ENCODE data around the gene NAA15.
A peak's percentile ranks its signal among the peaks of the same experiment; 100 is the strongest.
"Not testable (repeated sequence)": the region's sequence is repeated elsewhere in the genome, so short reads cannot be mapped to it uniquely, and the experiment has no call there.

Gene NAA15

DNA sequence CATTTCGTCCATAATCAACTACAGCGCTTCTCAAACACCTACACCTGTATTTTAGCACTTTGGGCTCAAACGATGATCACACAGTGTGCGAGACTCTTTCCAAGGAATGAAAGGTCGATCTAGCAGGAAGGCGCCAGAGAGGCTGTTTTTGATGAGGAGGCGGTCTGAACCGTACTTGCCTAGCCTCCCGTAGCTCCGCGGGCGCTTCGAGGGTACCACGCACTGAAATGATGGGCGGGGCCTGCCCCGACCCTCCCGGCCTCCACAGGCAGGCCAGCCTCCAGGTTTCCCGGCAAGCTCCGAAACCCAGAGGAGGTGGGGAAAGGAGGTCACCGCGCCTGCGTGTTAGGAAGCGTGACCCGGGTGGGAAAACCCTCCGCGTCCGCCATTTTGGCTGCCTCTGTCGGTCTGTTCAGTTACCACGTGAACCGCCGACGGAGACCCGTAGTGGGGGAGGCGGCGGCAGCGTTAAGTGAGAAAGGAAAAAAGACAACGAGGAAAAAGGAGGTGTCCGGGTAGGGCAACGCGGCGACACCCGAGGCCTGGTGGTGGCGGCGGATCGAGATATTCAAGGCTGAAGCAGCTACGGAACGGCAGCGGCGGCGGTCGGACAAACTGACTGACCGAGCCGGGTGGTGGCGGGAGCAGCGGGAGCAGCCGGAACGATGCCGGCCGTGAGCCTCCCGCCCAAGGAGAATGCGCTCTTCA is at the start of gene NAA15:
NAA15 (plus strand) TSS at position 393 of the 708 bp plus-strand sequence; CDS start at position 666, 273 bp downstream.
- peak; percentile 100 for DNase-seq

DNA sequence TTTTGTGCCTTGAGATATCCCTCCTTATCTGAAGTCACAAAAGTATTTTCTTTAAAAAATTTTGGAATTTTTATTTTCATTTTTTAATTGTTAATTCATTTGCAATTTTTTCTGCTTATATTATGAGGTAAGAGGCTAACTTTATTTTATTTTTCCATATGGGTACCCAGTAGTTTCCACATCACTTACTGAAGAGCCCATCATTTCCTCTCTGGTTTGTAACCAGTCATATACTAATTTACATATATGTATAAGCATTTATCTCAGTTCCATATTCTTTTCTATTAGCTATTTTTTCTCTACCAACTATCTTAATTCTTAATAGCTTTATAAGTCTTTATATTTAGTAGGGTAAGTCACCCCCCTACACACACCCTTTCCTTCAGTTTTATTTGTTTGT is 48.3 kb upstream of the NAA15 start:
- DNase-seq, result no peak

- DNase-seq, result no peak
Measured at GRCh38 chr4:139253713-139254112, 47.6 kb upstream of the NAA15 start.

- not testable (repeated sequence) for DNase-seq
Measured at GRCh38 chr4:139255581-139255980, 45.7 kb upstream of the NAA15 start.

DNA sequence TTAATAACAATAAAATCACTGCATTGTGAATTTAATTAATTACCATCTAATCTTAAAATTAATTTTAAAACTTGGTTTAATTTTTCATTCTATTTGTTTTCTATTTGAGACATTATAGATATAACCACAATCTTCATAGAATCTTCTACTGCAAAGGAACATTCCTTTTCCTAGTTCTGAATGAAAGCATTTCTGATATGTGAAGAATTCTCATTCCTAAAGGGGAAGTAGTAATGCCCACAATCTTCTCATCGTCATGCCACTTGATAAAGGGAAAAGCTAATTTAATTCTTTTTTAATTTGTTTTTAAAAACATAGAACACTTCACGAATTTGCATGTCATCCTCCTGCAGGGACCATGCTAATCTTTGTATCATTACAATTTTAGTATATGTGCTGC is 45.0 kb upstream of the NAA15 start:
- no peak for DNase-seq

DNA sequence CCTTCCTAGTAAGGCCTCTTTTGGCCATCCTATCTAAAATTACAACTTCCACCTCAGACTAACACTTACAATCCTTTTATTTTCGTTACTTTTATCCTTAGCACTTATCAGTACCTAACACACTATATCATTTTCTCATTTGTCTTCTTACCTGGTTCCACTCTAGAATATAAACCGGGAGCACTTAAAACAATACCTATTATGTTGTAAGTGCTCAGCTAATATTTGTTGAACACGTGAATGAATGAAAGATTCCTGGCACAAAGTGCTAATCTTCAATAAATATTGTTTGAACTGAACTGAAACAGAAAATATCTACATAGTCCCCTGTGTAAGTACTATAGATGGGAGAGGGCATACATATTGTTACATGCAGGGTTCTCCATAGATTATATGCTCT is 35.7 kb upstream of the NAA15 start:
- no peak for DNase-seq

DNA sequence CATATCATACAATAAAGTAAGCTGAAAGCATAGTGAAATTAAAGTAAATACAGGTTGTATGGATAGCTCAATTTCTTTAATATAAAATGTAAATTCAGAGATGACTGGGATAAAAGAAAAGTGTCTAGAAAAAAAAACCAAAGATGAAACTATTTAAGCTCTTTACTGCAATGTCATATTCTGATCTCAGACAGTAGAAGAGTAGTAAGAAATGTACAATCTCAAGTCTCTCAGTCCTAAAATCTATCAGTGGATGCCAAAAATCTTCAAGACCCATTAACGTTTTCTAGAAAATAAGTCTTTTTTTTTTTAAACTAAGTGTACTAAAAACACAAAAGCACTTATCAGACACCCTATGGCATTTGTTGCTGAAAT is 35.1 kb upstream of the NAA15 start:
- DNase-seq, result no peak

DNA sequence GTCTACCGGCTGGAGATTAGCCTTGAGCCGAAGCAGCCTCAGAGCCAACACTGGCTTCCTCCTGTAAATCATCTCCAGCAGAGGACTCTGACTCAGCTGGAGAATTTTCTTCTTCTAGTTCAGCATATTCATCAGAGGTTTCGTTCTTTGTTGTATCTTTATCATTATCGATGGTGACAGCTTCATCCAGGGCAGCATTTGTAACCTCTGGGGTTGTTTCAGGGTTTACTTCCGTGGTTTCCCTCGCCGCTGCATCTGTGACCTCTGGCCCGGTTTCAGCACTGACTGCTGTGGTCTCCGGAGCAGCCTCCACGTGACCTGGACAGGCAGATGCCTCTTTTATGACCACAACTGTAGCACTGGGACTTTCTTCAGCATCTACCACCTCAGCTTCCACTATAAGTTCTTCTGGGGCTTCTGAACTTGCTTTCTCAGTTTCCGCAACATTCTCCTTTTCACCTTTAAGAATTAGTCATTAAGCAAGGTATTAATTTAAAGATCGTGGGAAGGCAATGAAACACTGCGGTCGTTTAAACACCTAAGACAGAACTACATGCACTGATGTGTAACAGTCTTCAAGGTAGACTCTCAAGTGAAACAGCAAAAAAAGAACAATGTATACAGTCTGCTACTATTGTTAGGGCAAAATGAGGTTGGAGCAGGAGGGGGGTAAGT is 34.6 kb upstream of the NAA15 start:
- DNase-seq, result peak; percentile 88

- DNase-seq, result no peak
Measured at GRCh38 chr4:139267301-139267700, 34.0 kb upstream of the NAA15 start.

DNA sequence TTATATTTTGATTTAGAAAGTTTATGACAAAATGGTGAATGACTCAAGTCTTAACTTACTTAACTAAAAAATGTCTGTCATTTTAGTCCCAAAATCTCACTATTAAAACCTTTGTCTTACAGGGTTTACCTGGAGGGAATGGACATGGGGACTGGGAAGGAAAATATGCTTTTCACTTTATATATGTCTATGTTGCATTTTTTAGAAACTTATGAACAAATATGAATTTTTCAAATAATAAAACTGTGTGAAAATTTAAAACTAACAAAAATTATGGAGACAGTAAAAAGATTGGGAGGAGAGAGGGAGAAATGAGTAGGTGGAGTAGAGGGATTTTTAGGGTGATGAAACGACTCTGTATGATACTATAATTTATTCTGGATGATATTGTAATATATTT is 27.5 kb upstream of the NAA15 start:
- DNase-seq, result no peak

- DNase-seq, result no peak
Measured at GRCh38 chr4:139274790-139275189, 26.5 kb upstream of the NAA15 start.

DNA sequence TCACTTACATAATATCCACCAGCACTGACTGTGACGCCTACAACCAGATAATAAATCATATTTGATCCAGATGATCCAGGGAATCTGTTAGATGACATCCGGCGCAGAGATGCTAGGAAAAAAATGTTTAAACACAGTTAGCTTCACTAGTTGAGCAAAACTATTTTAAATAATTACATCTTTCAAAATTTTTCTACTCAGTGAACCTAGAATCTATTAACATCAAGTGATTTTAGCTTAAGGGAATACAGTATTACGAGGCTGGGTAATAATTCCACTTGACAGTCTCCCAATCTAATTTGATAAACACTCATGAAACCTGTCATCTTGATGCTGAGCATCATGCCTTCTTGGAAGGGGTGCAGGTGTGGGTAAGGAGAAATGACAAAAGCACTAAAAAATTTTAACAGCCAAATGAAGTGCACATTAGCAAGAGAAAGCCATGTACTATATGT is 26.0 kb upstream of the NAA15 start:
- no peak for DNase-seq

DNA sequence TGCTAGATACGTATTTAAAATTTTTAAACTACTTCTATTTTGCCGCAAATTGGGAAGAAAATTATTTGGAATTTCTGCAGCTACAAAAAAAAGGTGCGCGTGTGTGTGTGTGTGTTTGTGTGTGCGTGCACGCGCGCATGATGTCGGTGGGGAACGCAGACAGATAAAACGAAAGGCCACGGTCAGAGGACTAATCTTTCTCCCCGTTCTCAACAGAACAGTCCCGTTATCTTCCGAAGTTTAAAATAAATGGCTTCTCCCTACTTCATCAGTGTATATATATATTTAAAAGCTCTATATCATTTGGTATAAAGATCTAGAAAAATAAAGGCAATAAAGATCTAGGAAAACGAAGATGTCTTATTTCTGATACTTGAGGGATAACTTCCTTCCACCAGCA is 22.8 kb upstream of the NAA15 start:
- DNase-seq, result no peak

DNA sequence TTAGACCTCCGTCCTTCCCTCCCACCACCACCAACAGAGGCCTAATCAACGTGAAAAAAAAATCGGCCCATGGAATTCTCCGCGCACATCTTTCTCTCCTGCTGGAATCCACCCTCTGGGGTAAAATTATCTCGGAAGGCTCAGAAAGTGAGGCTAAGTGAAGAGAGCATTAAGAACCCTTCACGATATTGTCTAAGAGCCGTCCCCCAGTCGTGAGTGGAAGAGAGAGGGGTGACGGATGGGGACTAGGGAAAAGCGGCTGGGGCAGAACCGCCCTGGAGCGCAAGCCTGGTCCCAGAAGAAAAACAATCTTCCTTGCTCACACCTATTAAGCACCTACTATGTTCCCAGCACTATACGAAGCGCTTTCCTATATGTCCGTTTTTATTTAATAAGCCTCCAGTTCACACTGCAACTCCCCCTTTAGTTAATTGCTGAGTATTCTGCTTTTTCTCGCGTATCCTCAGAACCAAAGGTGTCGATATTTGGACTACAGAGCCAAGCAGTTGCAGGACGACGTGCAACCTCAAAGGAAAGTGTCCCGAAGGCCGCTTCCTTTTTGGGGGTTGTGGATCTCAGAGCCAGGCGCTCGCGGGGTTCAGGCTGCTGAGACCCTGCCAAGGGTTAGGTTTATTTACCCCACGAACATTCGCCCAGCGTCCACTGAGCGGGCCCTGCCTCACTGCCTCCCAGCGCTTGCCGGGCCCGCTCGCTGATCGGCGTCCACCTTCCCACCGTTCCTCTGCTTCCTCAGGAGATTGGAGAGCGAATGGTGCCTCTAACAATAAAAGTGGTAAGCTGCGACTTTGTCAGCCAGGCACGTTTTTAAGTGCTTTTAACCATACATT is 22.2 kb upstream of the NAA15 start:
- DNase-seq, result no peak

DNA sequence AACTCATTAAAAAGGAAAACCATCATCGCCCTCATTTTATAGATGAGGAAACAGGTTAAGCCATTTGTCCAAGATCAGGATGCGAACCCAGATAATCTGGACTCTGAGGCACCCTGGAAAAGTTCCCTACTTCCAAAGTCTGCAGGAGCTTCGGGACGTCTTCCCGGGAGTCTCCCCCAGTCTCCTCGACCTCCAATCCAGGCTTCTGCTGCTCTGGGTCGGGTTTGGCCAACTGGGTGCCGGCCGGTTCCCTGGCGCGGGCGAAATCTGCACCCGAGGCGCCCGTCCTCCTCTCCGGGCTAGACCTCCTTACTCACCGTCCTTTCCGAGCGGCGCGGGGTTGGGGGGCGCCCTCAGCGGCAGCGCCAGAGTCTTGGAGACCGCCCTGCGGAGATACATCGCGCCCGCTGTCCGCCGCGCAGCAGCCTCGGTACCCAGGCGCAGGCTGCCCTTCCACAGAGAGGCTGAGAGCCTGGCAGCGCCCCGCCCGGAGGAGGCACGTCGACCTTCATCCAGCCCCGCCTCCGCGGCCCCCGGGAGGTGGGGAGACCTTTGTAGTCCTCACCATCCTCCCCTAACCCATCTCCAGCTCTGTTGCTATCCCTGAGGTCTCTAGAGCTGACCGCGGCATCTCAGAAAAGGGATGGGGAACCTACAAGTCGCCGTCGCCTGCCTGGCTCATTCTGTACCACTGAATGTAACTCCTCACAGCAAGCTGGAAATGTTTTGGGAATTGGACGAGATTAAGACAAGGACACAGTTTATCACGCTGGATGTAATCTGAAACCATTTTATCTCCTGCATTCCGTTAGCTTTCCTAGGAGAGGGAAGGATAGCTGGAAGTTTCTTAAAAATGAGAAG is 21.3 kb upstream of the NAA15 start, which contains the start of gene MGARP:
MGARP (minus strand) TSS at position 466 of the 861 bp plus-strand sequence; CDS start at position 399, 67 bp downstream.
- peak; percentile 76 for DNase-seq

DNA sequence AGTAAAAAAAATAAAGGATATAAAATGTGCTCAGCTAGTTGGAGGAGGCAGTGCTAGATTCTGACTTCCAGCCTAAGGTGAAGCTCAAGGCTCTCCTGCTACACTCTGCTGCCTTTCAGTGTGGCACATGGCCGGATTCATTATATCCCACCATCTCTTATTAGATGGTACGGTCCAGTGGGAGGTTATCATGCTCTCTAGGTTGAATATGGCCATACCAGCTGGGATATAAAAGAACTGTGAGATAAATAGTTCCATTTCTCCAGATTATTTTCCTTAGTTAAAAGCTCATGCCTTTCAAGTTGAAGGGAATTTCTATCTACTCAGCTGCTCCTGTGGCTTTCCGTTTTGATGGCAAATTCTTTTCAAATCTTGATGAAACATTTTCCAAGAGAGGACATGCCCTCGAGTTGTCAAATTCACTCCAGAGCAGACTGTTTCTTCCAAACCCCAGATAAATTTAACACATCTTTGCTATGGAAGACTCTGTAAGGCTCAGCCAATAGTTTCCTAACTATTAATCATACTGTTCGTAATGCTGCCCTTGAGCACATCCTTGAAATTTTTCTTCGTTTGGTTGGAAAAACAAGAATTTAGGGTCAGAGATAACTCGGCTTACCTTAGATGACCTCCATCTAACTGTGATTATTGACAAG is 19.1 kb upstream of the NAA15 start:
- DNase-seq, result no peak

DNA sequence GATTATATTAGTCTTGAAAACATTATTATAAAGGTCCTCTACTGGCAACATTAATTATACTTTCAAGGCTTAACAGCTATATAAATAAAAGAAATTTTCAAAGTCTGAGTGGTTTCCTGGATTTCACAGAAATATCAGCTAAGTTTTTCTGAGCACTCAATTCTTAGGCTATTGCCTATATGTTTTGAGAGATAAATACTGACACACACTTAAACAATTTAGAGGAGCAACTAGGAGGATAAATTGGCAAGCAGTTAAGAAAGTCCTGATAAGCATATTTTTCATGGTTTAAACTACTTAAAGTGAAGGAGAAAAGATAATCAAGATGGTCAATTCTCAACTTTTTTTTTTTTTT is 18.6 kb upstream of the NAA15 start:
- no peak for DNase-seq

- no peak for DNase-seq
Measured at GRCh38 chr4:139286186-139286698, 15.1 kb upstream of the NAA15 start.

DNA sequence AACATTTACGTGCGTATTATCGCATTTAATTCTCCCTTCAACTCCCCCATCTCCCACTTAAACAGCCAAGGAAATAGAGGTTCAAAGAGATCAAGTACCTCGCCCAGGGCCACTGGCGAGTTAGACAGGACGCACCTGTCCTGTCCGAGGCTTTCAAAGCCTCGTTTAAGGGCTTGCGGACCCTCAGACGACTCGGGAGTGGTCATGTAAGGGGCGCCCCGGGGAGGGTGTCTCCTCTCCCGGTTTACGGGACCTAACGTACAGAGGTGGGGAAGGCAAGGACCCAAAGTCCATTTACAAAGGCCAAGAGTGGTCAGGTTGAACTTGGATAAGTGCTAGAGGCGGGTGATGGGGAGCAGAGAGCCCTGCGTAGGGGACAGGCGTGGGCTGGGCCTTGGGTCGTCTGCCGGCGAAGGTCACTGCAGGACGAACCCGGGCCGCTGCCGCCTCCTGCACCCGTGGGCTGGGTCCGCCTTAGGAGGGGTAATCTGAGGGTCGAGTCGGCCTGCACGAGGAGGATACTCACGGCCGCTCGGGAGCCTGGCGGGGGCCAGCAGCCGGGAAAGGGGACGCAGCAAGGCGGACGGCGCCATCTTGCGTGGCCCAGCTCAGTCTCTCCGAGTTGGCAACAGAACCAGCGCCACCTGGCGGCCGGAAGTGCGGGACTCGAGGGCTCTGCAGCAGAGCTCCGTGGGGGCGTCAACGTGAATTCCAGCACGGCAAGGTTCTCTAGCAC is 5.9 kb upstream of the NAA15 start:
- peak; percentile 98 for DNase-seq

- DNase-seq, result no peak
Measured at GRCh38 chr4:139295942-139296299, 5.4 kb upstream of the NAA15 start.

DNA sequence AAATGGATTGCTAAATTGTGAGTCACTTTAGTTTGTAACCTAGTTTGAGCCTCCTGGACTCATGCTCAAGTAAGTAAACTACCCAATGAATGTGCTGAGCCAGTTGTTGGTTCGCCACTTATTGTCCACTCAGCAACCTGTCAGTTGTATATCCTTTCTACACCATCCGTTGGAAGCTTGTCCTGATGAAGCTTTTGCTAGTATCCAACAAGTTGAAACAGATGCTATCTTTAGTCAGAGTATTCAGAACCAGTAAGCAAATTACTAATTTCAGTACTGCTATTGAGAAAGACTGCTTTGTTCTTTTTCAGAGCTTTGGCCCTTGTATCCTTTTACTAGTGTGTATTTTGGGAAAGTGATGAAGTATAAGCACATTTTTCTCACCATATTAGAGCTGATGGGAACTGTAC is 4.3 kb upstream of the NAA15 start:
- DNase-seq, result no peak

Measured in islet precursor cell (in vitro differentiated cells).